Testis (tissue), 5 donors: ENCODE data around the gene CCR8. TPM values are rescaled to one million over a fixed set of nuclear protein-coding genes. Genes with fewer than 3 reads are reported as not detected.

Experiments
- DNase-seq: peaks from one replicate; pipeline ENCODE4 v3.0.0-alpha.2; 2019
- H3K27ac ChIP-seq, 2 donors: fragments of 200-600 bp; sonication (generic); one replicate each; pipeline ENCODE4 v1.5.1; 2019
- H3K27me3 ChIP-seq: fragments of 200-600 bp; sonication (generic); one replicate; pipeline ENCODE4 v1.5.1; 2019
- H3K36me3 ChIP-seq: fragments of 200-600 bp; sonication (generic); one replicate; pipeline ENCODE4 v1.5.1; 2017; ENCODE audit warnings: low read depth; ENCODE audit errors: missing control alignments
- H3K4me1 ChIP-seq: fragments of 200-600 bp; sonication (generic); one replicate; pipeline ENCODE4 v1.5.1; 2019
- H3K4me3 ChIP-seq, 2 donors: fragments of 200-600 bp; sonication (generic); one replicate each; pipeline ENCODE4 v1.5.1; 2017 to 2019
- H3K9me3 ChIP-seq: fragments of 200-600 bp; sonication (generic); one replicate; pipeline ENCODE4 v1.5.1; 2017
- CTCF ChIP-seq, 3 experiments: fragments of 450-650 bp in 2 of 3; fragments of 200-600 bp in 1 of 3; sonication (generic) in 1 of 3; IDR thresholded peaks; one replicate each; pipeline ENCODE4 v1.5.1; 2016 to 2019; ENCODE audit warnings: antibody characterized with exemption in 3 of 3, mild to moderate bottlenecking in 2 of 3, moderate library complexity in 1 of 3
- POLR2A ChIP-seq: fragments of 450-650 bp; IDR thresholded peaks from one replicate; pipeline ENCODE4 v1.6.1; 2017; ENCODE audit warnings: antibody characterized with exemption, mild to moderate bottlenecking, moderate library complexity
- WGBS, 2 donors: methylation state at CpG; one replicate each; pipeline ENCODE4 v1.1.5; 2018; 5-methylcytosine and 5-hydroxymethylcytosine counted together
- intact Hi-C: fragments of 100-400 bp; cut with DNase I; formaldehyde crosslinking; loops from one replicate; pipeline ENCODE4 v1.15.1; 2023; ENCODE audit warnings: low total_unique reads
- long read RNA-seq, 2 donors: transcript quantifications; one replicate each; lab custom pipeline, GENCODE V29; 2026
- polyA plus RNA-seq: library from polyadenylated mRNA; stranded (reverse); fragments of 350-450 nt; fragmentation: Illumina TruSeq; extraction: RNeasy Lipid Tissue Mini Kit (QIAGEN cat#74804); gene quantifications from one replicate; pipeline ENCODE4 v1.2.3, GENCODE V29; 2014; ENCODE audit warnings: low read depth, low replicate concordance; ENCODE audit not compliant: insufficient read depth
- total RNA-seq, 2 donors: library from RNA; depleted of rRNA; stranded (reverse); fragments of >200 nt; gene quantifications; one replicate each; pipeline ENCODE4 v1.2.3, GENCODE V29; 2016

CCR8 gene
- total RNA-seq: not detected
- not detected for polyA plus RNA-seq
- long read RNA-seq, donor 1: 0 reads
- long read RNA-seq, donor 2: 0 reads

- WGBS, 2 donors: 56 to 71% methylated on average over 1 of the region's 1 CpG
- no peaks in the 10 kb centered on the region for H3K27me3 ChIP-seq
- intact Hi-C loops: no loop called here
- TF ChIP-seq CTCF (IDR thresholded peaks at IDR 0.05): no peak
- TF ChIP-seq POLR2A: no peak
- H3K27ac ChIP-seq: no peak within 1 kb of the TSS
- no peaks in the 10 kb centered on the region for H3K9me3 ChIP-seq
- no peaks in the 10 kb centered on the region for H3K36me3 ChIP-seq
- no peaks in the 10 kb centered on the region for H3K4me1 ChIP-seq
- no peak within 1 kb of the TSS for H3K4me3 ChIP-seq
- DNase-seq: no peak
Measured at GRCh38 chr3:39329493-39329892, at the start of gene CCR8. Gene CCR8 (plus strand): TSS chr3:39329709. CDS start chr3:39332332, 2,623 bp downstream.

- no peak within 1 kb of the TSS for H3K4me3 ChIP-seq
- TF ChIP-seq CTCF (IDR thresholded peaks at IDR 0.05): no peak
- no peak for TF ChIP-seq POLR2A
- no peaks in the 10 kb centered on the region for H3K36me3 ChIP-seq
- H3K27me3 ChIP-seq: no peaks in the 10 kb centered on the region
- no peak for DNase-seq
- no peaks in the 10 kb centered on the region for H3K4me1 ChIP-seq
- no peak within 1 kb of the TSS for H3K27ac ChIP-seq
- intact Hi-C loops: no loop called here
- H3K9me3 ChIP-seq: no peaks in the 10 kb centered on the region
- WGBS, 2 donors: 63 to 66% methylated on average over 5 of the region's 5 CpGs
Measured at GRCh38 chr3:39279745-39280517, 49.6 kb upstream of the CCR8 start, which contains the start of gene CX3CR1. Gene CX3CR1 (minus strand): TSS chr3:39280036. CDS start chr3:39266509, 13,527 bp downstream.

- no peak for TF ChIP-seq POLR2A
- no peak for TF ChIP-seq CTCF (IDR thresholded peaks at IDR 0.05)
- intact Hi-C loops: no loop called here
- no peak for DNase-seq
- Histone ChIP-seq H3K36me3 (no peaks in the 10 kb centered on the region), H3K27ac (no peak overlapping the region), H3K9me3 (no peaks in the 10 kb centered on the region), H3K27me3 (no peaks in the 10 kb centered on the region), H3K4me1 (no peaks in the 10 kb centered on the region), H3K4me3 (no peak overlapping the region)
- 91 to 96% methylated on average over 4 to 5 of the region's 5 CpGs for WGBS, 2 donors
Measured at GRCh38 chr3:39280571-39280970, 48.9 kb upstream of the CCR8 start.

GRCh38 chr3:39281533-39281932, 48.0 kb upstream of the CCR8 start:
- TF ChIP-seq CTCF (IDR thresholded peaks at IDR 0.05) (no peak), POLR2A (no peak)
- WGBS, 2 donors: 85 to 89% methylated on average over 8 to 9 of the region's 9 CpGs
- intact Hi-C loops: no loop called here
- no peaks in the 10 kb centered on the region for H3K4me1 ChIP-seq
- H3K9me3 ChIP-seq: no peaks in the 10 kb centered on the region
- no peak for DNase-seq
- no peak overlapping the region for H3K4me3 ChIP-seq
- H3K27me3 ChIP-seq: no peaks in the 10 kb centered on the region
- no peak overlapping the region for H3K27ac ChIP-seq
- no peaks in the 10 kb centered on the region for H3K36me3 ChIP-seq
